ENCODE data around the gene UFC1. TPM values are rescaled to one million over a fixed set of nuclear protein-coding genes. Genes with fewer than 3 reads are reported as not detected.
A peak's percentile ranks its signal among the peaks of the same experiment; 100 is the strongest.

The UFC1 gene
- total RNA-seq, 4 donors from 2014 or later = 42.0 to 100 (median 82.5) TPM

- WGBS, 2 donors = 10 to 12% methylated on average over 13 of the region's 13 CpGs
- TF ChIP-seq POLR2A (IDR thresholded peaks at IDR 0.05) (no peak), CTCF (IDR thresholded peaks at IDR 0.05) (no peak)
- no peak overlapping the region for H3K4me3 ChIP-seq (ENCODE audit: low read depth, poor library complexity, severe bottlenecking)
- DNase-seq (ENCODE audit: low spot score in 2 of 2) = peak; percentile 65 to 94
- intact Hi-C loops (cut with DNase I; ENCODE audit: low total_unique reads) = no loop called here
These were observed 47.4 kb downstream of the UFC1 start for GRCh38 chr1:161200992-161201835.

- peak; percentile 99 to 100 for DNase-seq (ENCODE audit: low spot score in 2 of 2)
- TF ChIP-seq CTCF (IDR thresholded peaks at IDR 0.05) = no peak
- peak in 1 of 2 donors; percentile 45 for TF ChIP-seq POLR2A (IDR thresholded peaks at IDR 0.05)
- intact Hi-C loops (cut with DNase I; ENCODE audit: low total_unique reads) = no loop called here
- H3K4me3 ChIP-seq (ENCODE audit: low read depth, poor library complexity, severe bottlenecking) = peak within 1 kb of the TSS; percentile 66
- WGBS, 2 donors = 1% methylated on average over 42 to 51 of the region's 53 CpGs
These were observed 48.3 kb downstream of the UFC1 start, which contains the start of gene NDUFS2 for GRCh38 chr1:161201836-161202712. TSS of gene NDUFS2 (plus strand) at chr1:161202367. CDS start at chr1:161202386, 19 bp downstream.

- 78% methylated on average over 12 of the region's 12 CpGs for WGBS, 2 donors
- no peak overlapping the region for H3K4me3 ChIP-seq (ENCODE audit: low read depth, poor library complexity, severe bottlenecking)
- intact Hi-C loops (cut with DNase I; ENCODE audit: low total_unique reads) = no loop called here
- no peak for TF ChIP-seq POLR2A (IDR thresholded peaks at IDR 0.05)
- DNase-seq (ENCODE audit: low spot score in 2 of 2) = no peak
These were observed 52.8 kb downstream of the UFC1 start for GRCh38 chr1:161206411-161207140.

- 67 to 69% methylated on average over 8 of the region's 8 CpGs for WGBS, 2 donors
- DNase-seq (ENCODE audit: low spot score in 2 of 2) = no peak
- no peak for TF ChIP-seq CTCF (IDR thresholded peaks at IDR 0.05)
- no peak for TF ChIP-seq POLR2A (IDR thresholded peaks at IDR 0.05)
- no peak overlapping the region for H3K4me3 ChIP-seq (ENCODE audit: low read depth, poor library complexity, severe bottlenecking)
- intact Hi-C loops (cut with DNase I; ENCODE audit: low total_unique reads) = no loop called here
These were observed 53.4 kb downstream of the UFC1 start for GRCh38 chr1:161207173-161207572.

Other genes with a start within 250 kb of the UFC1 start
- 1 to 10 TPM in 2 of 4 donors, not detected in 2; 1.0 to 1.2 TPM for gene ITLN2, start 199.2 kb upstream of the UFC1 start, total RNA-seq
- 100 to 1,000 TPM in 2 of 4 donors, 10 to 100 TPM in 2; 68.4 to 125 (median 97.5) TPM for gene F11R, start 132.8 kb upstream of the UFC1 start, total RNA-seq
- 100 to 1,000 TPM in 3 of 4 donors, 10 to 100 TPM in 1; 94.9 to 136 (median 107) TPM for gene TSTD1, start 115.0 kb upstream of the UFC1 start, total RNA-seq
- gene USF1, start 108.0 kb upstream of the UFC1 start, total RNA-seq = 10 to 100 TPM; 35.3 to 59.4 (median 43.3) TPM
- gene ARHGAP30, start 84.1 kb upstream of the UFC1 start, total RNA-seq = 10 to 100 TPM in 2 of 4 donors, 1 to 10 TPM in 2; 8.5 to 14.8 (median 9.9) TPM
- 100 to 1,000 TPM; 176 to 239 (median 208) TPM for gene NECTIN4, start 64.4 kb upstream of the UFC1 start, total RNA-seq
- 1 to 10 TPM in 2 of 4 donors, under 1 TPM in 2; 0.42 to 4.2 (median 1.9) TPM for gene KLHDC9, start 55.6 kb upstream of the UFC1 start, total RNA-seq
- 10 to 100 TPM; 19.3 to 24.7 (median 22.4) TPM for gene PFDN2, start 35.9 kb upstream of the UFC1 start, total RNA-seq
- 10 to 100 TPM; 26.6 to 35.8 (median 30.2) TPM for gene NIT1, start 35.9 kb upstream of the UFC1 start, total RNA-seq
- gene DEDD, start 21.3 kb upstream of the UFC1 start, total RNA-seq = 10 to 100 TPM; 26.6 to 38.2 (median 29.6) TPM
- 10 to 100 TPM; 13.7 to 28.8 (median 25.3) TPM for gene USP21, start 5.5 kb downstream of the UFC1 start, total RNA-seq
- gene PPOX, start 12.4 kb downstream of the UFC1 start, total RNA-seq = 10 to 100 TPM; 16.7 to 46.5 (median 24.8) TPM
- 10 to 100 TPM; 40.9 to 49.9 (median 44.0) TPM for gene B4GALT3, start 23.5 kb downstream of the UFC1 start, total RNA-seq
- gene ADAMTS4, start 45.1 kb downstream of the UFC1 start, total RNA-seq = 10 to 100 TPM in 1 of 4 donors, 1 to 10 TPM in 2, under 1 TPM in 1; 0.20 to 15.3 (median 4.2) TPM
- 100 to 1,000 TPM in 3 of 4 donors, 10 to 100 TPM in 1; 88.7 to 127 (median 106) TPM for gene NDUFS2, start 48.4 kb downstream of the UFC1 start, total RNA-seq
- 10 to 100 TPM in 2 of 4 donors, 1 to 10 TPM in 2; 5.0 to 31.9 (median 17.9) TPM for gene FCER1G, start 61.3 kb downstream of the UFC1 start, total RNA-seq
- gene APOA2, start 69.7 kb downstream of the UFC1 start, total RNA-seq = not detected
- 10 to 100 TPM in 1 of 4 donors, 1 to 10 TPM in 3; 3.8 to 11.9 (median 7.7) TPM for gene TOMM40L, start 72.1 kb downstream of the UFC1 start, total RNA-seq
- 1 to 10 TPM in 1 of 4 donors, not detected in 3; 2.1 TPM for gene NR1I3, start 84.2 kb downstream of the UFC1 start, total RNA-seq
- 1 to 10 TPM in 3 of 4 donors, under 1 TPM in 1; 0.80 to 9.1 (median 4.6) TPM for gene PCP4L1, start 104.8 kb downstream of the UFC1 start, total RNA-seq
- gene MPZ, start 156.0 kb downstream of the UFC1 start, total RNA-seq = 1 to 10 TPM in 3 of 4 donors, under 1 TPM in 1; 0.84 to 8.7 (median 4.5) TPM
- 100 to 1,000 TPM in 1 of 4 donors, 10 to 100 TPM in 3; 20.6 to 107 (median 52.2) TPM for gene SDHC, start 160.4 kb downstream of the UFC1 start, total RNA-seq
- gene CFAP126, start 213.9 kb downstream of the UFC1 start, total RNA-seq = not detected